ENCODE results near the gene COX5B. TPM values are rescaled to one million over a fixed set of nuclear protein-coding genes. Genes with fewer than 3 reads are reported as not detected.
A peak's percentile ranks its signal among the peaks of the same experiment; 100 is the strongest.

COX5B gene
- total and polyA plus RNA-seq, 10 of the 15 experiments (the other 5 are each of a cell fraction or from before 2014, with no cell fraction given) = 69.5 to 518 (median 363) TPM

DNA sequence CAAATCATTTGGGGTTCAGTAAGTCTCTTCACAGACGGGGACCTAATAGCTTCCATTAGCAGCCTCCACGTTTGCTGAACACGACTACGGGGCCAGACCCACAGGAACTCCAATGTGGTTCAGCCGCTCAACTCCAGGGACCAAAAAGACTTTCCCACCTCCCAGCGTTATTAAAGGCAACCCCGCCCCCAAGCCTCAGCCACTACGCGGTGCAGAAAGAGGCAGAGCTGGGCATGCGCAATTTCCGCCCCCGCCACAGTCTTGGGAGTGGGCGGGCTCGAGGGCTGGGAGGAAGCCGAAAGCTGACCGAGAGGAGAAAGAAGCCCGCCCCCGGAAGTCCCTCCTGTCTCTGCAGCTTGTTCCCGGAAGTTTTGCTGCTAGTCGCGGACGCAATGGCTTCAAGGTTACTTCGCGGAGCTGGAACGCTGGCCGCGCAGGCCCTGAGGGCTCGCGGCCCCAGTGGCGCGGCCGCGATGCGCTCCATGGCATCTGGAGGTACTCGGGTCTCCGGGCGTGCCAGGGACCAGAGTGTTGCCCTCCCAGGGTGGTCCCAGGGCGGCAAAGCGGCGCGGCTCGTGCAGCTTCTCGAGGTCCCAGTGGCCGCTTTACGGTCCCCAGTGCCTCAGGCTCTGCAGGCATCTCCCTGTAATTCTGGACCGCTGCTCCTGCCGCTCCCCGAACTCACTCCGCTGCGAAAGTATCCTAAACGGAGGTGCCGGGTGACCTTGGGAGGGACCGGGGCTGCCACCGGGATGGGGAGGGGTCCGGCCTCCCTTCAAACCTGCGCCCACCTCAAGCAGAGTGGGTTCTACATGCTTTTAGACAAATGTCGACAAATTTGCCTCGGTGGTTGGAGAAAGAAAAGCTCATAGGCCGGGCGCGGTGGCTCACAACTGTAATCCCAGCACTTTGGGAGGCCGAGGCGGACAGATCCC is at the start of gene COX5B (continued):
- TF ChIP-seq CUX1 (IDR thresholded peaks at IDR 0.05; ENCODE audit: insufficient replicate concordance, low read depth, low read length) = no peak
- TF ChIP-seq NR2C1 (IDR thresholded peaks at IDR 0.05) = peak; percentile 60
- TF ChIP-seq SIX5 (IDR thresholded peaks at IDR 0.05; ENCODE audit: low read depth, low read length, severe bottlenecking) = no peak
- TF ChIP-seq PBX3 (IDR thresholded peaks at IDR 0.05; ENCODE audit: insufficient replicate concordance, low read depth, low read length) = no peak
- no peak; the same call in 1 of the 2 replicates for TF ChIP-seq MTA2 (IDR thresholded peaks at IDR 0.05; ENCODE audit: low read depth)
- TF ChIP-seq IKZF2 (IDR thresholded peaks at IDR 0.05) = peak; percentile 49 to 55; a peak in 2 of 4 replicates
- no peak for TF ChIP-seq TCF3 (IDR thresholded peaks at IDR 0.05; ENCODE audit: borderline replicate concordance, insufficient read depth, low read depth, low read length)
- TF ChIP-seq HDGF (IDR thresholded peaks at IDR 0.05) = peak; percentile 38; the same call in 1 of the 2 replicates
- TF ChIP-seq POLR2A (IDR thresholded peaks at IDR 0.05; ENCODE audit: low read depth, low read length) = peak; percentile 97
- TF ChIP-seq MTA3 (IDR thresholded peaks at IDR 0.05; ENCODE audit: borderline replicate concordance, low read length) = no peak
- no peak for TF ChIP-seq NR2F1 (conservative IDR thresholded peaks at IDR 0.05)
- peak; percentile 92 for TF ChIP-seq YY1 (IDR thresholded peaks at IDR 0.05; ENCODE audit: low read depth, low read length)
- peak; percentile 16 for TF ChIP-seq CREB1 (IDR thresholded peaks at IDR 0.05; ENCODE audit: low read depth)
- TF ChIP-seq, protein P1, sequence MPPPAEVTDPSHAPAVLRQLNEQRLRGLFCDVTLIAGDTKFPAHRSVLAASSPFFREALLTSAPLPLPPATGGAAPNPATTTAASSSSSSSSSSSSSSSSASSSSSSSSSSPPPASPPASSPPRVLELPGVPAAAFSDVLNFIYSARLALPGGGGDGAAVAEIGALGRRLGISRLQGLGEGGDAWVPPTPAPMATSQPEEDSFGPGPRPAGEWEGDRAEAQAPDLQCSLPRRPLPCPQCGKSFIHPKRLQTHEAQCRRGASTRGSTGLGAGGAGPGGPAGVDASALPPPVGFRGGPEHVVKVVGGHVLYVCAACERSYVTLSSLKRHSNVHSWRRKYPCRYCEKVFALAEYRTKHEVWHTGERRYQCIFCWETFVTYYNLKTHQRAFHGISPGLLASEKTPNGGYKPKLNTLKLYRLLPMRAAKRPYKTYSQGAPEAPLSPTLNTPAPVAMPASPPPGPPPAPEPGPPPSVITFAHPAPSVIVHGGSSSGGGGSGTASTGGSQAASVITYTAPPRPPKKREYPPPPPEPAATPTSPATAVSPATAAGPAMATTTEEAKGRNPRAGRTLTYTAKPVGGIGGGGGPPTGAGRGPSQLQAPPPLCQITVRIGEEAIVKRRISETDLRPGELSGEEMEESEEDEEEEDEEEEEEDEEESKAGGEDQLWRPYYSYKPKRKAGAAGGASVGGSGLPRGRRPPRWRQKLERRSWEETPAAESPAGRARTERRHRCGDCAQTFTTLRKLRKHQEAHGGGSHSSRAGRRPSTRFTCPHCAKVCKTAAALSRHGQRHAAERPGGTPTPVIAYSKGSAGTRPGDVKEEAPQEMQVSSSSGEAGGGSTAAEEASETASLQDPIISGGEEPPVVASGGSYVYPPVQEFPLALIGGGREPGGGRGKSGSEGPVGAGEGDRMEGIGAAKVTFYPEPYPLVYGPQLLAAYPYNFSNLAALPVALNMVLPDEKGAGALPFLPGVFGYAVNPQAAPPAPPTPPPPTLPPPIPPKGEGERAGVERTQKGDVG (CRISPR knock-in tag; IDR thresholded peaks at IDR 0.05) = no peak
- TF ChIP-seq STAT3 (IDR thresholded peaks at IDR 0.05; ENCODE audit: low read depth, low read length) = no peak
- TF ChIP-seq, protein P2, sequence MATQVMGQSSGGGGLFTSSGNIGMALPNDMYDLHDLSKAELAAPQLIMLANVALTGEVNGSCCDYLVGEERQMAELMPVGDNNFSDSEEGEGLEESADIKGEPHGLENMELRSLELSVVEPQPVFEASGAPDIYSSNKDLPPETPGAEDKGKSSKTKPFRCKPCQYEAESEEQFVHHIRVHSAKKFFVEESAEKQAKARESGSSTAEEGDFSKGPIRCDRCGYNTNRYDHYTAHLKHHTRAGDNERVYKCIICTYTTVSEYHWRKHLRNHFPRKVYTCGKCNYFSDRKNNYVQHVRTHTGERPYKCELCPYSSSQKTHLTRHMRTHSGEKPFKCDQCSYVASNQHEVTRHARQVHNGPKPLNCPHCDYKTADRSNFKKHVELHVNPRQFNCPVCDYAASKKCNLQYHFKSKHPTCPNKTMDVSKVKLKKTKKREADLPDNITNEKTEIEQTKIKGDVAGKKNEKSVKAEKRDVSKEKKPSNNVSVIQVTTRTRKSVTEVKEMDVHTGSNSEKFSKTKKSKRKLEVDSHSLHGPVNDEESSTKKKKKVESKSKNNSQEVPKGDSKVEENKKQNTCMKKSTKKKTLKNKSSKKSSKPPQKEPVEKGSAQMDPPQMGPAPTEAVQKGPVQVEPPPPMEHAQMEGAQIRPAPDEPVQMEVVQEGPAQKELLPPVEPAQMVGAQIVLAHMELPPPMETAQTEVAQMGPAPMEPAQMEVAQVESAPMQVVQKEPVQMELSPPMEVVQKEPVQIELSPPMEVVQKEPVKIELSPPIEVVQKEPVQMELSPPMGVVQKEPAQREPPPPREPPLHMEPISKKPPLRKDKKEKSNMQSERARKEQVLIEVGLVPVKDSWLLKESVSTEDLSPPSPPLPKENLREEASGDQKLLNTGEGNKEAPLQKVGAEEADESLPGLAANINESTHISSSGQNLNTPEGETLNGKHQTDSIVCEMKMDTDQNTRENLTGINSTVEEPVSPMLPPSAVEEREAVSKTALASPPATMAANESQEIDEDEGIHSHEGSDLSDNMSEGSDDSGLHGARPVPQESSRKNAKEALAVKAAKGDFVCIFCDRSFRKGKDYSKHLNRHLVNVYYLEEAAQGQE (IDR thresholded peaks at IDR 0.05; ENCODE audit: low read depth, low read length) = no peak
